Neural cell (in vitro differentiated cells): ENCODE data around the gene ZBTB17. TPM values are rescaled to one million over a fixed set of nuclear protein-coding genes. Genes with fewer than 3 reads are reported as not detected.

Source experiments
- H2AFZ ChIP-seq: fragments of 200-600, 300-800 bp; sonication (generic), shearing (Covaris generic); 2 replicates; pipeline ENCODE4 v1.6.0; 2014; ENCODE audit warnings: low read depth, mild to moderate bottlenecking, antibody characterized with exemption, low read length, moderate library complexity
- H3F3A ChIP-seq: fragments of 200-600 bp; shearing (Covaris generic); 2 replicates; pipeline ENCODE4 v1.6.1; 2016; ENCODE audit warnings: mild to moderate bottlenecking, moderate library complexity, mixed read lengths, antibody characterized with exemption, low read length; ENCODE audit not compliant: insufficient read depth, poor library complexity, severe bottlenecking
- H3K27ac ChIP-seq: fragments of 200-600, 300-800 bp; sonication (generic), shearing (Covaris generic); 2 replicates; pipeline ENCODE4 v1.5.1; 2014; ENCODE audit warnings: mild to moderate bottlenecking, low read length, moderate library complexity
- H3K27me3 ChIP-seq: fragments of 300-800, 200-600 bp; sonication (generic), shearing (Covaris generic); 2 replicates; pipeline ENCODE4 v1.6.0; 2014; ENCODE audit warnings: mild to moderate bottlenecking, low read depth, low read length, moderate library complexity; ENCODE audit not compliant: insufficient read depth
- H3K36me3 ChIP-seq: fragments of 300-800, 200-600 bp; sonication (generic), shearing (Covaris generic); 2 replicates; pipeline ENCODE4 v1.5.1; 2014; ENCODE audit warnings: mild to moderate bottlenecking, antibody characterized with exemption, low read length, moderate library complexity; ENCODE audit not compliant: insufficient read depth
- H3K4me2 ChIP-seq: fragments of 300-800, 200-600 bp; sonication (generic), shearing (Covaris generic); 2 replicates; pipeline ENCODE4 v1.6.0; 2014; ENCODE audit warnings: mild to moderate bottlenecking, low read length
- H3K4me3 ChIP-seq: fragments of 300-800, 200-600 bp; sonication (generic), shearing (Covaris generic); 2 replicates; pipeline ENCODE4 v1.5.1; 2014; ENCODE audit warnings: mild to moderate bottlenecking, low read length, moderate library complexity
- H3K79me2 ChIP-seq: fragments of 200-600 bp; shearing (Covaris generic); replicated peaks from 2 replicates; pipeline ENCODE4 v1.6.0; 2014; ENCODE audit warnings: mild to moderate bottlenecking, low read length, moderate library complexity; ENCODE audit not compliant: insufficient read depth
- H3K9ac ChIP-seq: fragments of 300-800, 200-600 bp; sonication (generic), shearing (Covaris generic); 2 replicates; pipeline ENCODE4 v1.6.1; 2016; ENCODE audit warnings: mild to moderate bottlenecking, low read length, mixed read lengths
- H3K9me2 ChIP-seq: fragments of 200-600 bp; shearing (Covaris generic); 2 replicates; pipeline ENCODE4 v1.6.1; 2016; ENCODE audit warnings: mild to moderate bottlenecking, low read length, mixed read lengths; ENCODE audit not compliant: insufficient read depth
- H3K9me3 ChIP-seq: fragments of 200-600, 300-800 bp; sonication (generic), shearing (Covaris generic); 2 replicates; pipeline ENCODE4 v1.6.1; 2016; ENCODE audit warnings: mild to moderate bottlenecking, mixed run types, low read length, moderate library complexity, mixed read lengths
- H4K20me1 ChIP-seq: fragments of 200-600 bp; shearing (Covaris generic); 2 replicates; pipeline ENCODE4 v1.6.1; 2016; ENCODE audit warnings: mild to moderate bottlenecking, mixed run types; ENCODE audit not compliant: insufficient read depth
- CTCF ChIP-seq: fragments of 450-650 bp; IDR thresholded peaks from 2 replicates; pipeline ENCODE4 v1.5.1; 2014; ENCODE audit warnings: antibody characterized with exemption, mild to moderate bottlenecking, moderate library complexity; ENCODE audit not compliant: poor library complexity, severe bottlenecking
- EP300 ChIP-seq: fragments of 450-650 bp; conservative IDR thresholded peaks from 2 replicates; pipeline ENCODE4 v1.6.1; 2014; ENCODE audit warnings: antibody characterized with exemption, mild to moderate bottlenecking, moderate library complexity; ENCODE audit not compliant: poor library complexity, severe bottlenecking
- EZH2 ChIP-seq: fragments of 200-600, 300-800 bp; shearing (Covaris generic), sonication (generic); IDR thresholded peaks from 2 replicates; pipeline ENCODE4 v1.6.1; 2014; ENCODE audit warnings: antibody characterized with exemption, low read length, borderline replicate concordance, mild to moderate bottlenecking; ENCODE audit not compliant: insufficient read depth, poor library complexity, severe bottlenecking
- MXI1 ChIP-seq: fragments of 450-650 bp; conservative IDR thresholded peaks from 2 replicates; pipeline ENCODE4 v1.6.1; 2014; ENCODE audit warnings: antibody characterized with exemption, mild to moderate bottlenecking; ENCODE audit not compliant: poor library complexity, severe bottlenecking
- POLR2AphosphoS5 ChIP-seq: IDR thresholded peaks from 2 replicates; pipeline ENCODE4 v1.6.1; 2012
- RAD21 ChIP-seq: fragments of 450-650 bp; conservative IDR thresholded peaks from 2 replicates; pipeline ENCODE4 v1.6.1; 2014; ENCODE audit warnings: antibody characterized with exemption, mild to moderate bottlenecking, moderate library complexity
- REST ChIP-seq: IDR thresholded peaks from 2 replicates; pipeline ENCODE4 v1.6.1; 2012; ENCODE audit warnings: borderline replicate concordance
- SMC3 ChIP-seq: fragments of 450-650 bp; conservative IDR thresholded peaks from 2 replicates; pipeline ENCODE4 v1.6.1; 2014; ENCODE audit warnings: antibody characterized with exemption, mild to moderate bottlenecking, moderate library complexity; ENCODE audit not compliant: poor library complexity
- TAF1 ChIP-seq: IDR thresholded peaks from 2 replicates; pipeline ENCODE4 v1.6.1; 2012; ENCODE audit warnings: low read depth
- polyA plus RNA-seq: library from polyadenylated mRNA; depleted of rRNA; stranded (reverse); fragments of >200 nt; gene quantifications from 2 replicates; pipeline ENCODE4 v1.2.3, GENCODE V29; 2014

Gene ZBTB17
- polyA plus RNA-seq, 1 donor from 2014 or later: 114 TPM

DNA sequence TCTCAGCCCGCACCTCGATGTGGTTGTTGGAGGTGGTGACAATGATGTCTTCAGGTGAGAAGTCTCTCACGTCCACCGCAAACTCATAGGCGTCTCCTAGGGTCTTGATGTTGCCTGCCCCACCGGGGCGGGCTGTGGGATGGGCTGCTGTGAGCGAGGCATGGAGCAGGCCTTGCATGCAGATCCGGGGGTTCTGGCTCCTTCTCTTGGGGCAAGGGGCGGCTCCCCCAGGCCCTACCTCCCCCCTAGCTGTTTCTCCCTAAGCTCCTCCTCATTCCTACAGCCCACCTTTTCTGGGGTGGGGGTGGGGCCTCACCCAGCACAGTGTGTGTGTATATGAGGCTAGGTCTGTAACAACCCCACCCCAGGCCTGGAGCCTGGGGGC, 41.2 kb upstream of the ZBTB17 start:
- H3F3A ChIP-seq: no peaks in the 10 kb centered on the region
- no peaks in the 10 kb centered on the region for H4K20me1 ChIP-seq
- TF ChIP-seq EP300: no peak
- no peaks in the 10 kb centered on the region for H3K9me3 ChIP-seq
- no peak overlapping the region for H3K9ac ChIP-seq
- no peaks in the 10 kb centered on the region for H3K79me2 ChIP-seq
- H3K36me3 ChIP-seq: no peaks in the 10 kb centered on the region
- H2AFZ ChIP-seq: no peak overlapping the region
- no peaks in the 10 kb centered on the region for H3K27me3 ChIP-seq
- no peak overlapping the region for H3K27ac ChIP-seq
- H3K9me2 ChIP-seq: no peaks in the 10 kb centered on the region
- no peak overlapping the region for H3K4me2 ChIP-seq
- no peak overlapping the region for H3K4me3 ChIP-seq

GRCh38 chr1:16015960-16016901, 40.3 kb upstream of the ZBTB17 start:
- Histone ChIP-seq H3F3A (no peaks in the 10 kb centered on the region), H3K36me3 (no peaks in the 10 kb centered on the region), H3K9me2 (no peaks in the 10 kb centered on the region), H3K9me3 (no peaks in the 10 kb centered on the region), H3K27ac (no peak overlapping the region), H3K9ac (no peak overlapping the region), H3K79me2 (no peaks in the 10 kb centered on the region), H3K27me3 (no peaks in the 10 kb centered on the region), H3K4me2 (no peak overlapping the region), H4K20me1 (no peaks in the 10 kb centered on the region), H3K4me3 (no peak overlapping the region), H2AFZ (no peak overlapping the region)
- TF ChIP-seq TAF1: no peak
- TF ChIP-seq RAD21: no peak
- TF ChIP-seq SMC3: no peak
- no peak for TF ChIP-seq CTCF
- no peak for TF ChIP-seq REST
- TF ChIP-seq MXI1: no peak

DNA sequence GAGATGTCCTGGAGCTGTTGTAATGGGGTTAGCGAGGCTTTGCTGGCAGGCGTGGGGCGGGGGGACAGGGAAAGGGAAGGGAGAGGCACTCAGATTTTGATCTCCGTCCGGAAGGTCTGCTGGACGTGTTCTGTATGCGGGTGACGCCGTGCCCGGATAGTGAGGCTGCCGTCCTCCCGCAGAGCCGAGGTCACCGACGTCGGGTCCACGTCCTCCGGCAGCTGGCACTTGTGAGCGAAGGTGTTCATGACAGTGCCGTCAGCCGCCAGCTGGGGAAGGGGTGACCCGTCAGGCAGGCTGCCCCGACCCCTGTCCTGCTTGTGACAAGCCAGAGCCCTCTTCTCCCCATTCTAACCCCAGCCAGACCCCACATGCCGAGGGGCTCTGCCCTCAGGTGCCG, 39.6 kb upstream of the ZBTB17 start:
- Histone ChIP-seq H3K9ac (no peak overlapping the region), H3K9me3 (no peaks in the 10 kb centered on the region), H3F3A (no peaks in the 10 kb centered on the region), H3K4me2 (no peak overlapping the region), H3K4me3 (no peak overlapping the region), H2AFZ (no peak overlapping the region), H4K20me1 (no peaks in the 10 kb centered on the region), H3K9me2 (no peaks in the 10 kb centered on the region), H3K27ac (no peak overlapping the region), H3K27me3 (no peaks in the 10 kb centered on the region), H3K79me2 (no peaks in the 10 kb centered on the region), H3K36me3 (no peaks in the 10 kb centered on the region)
- TF ChIP-seq REST: no peak
- no peak for TF ChIP-seq SMC3
- TF ChIP-seq POLR2AphosphoS5: no peak
- TF ChIP-seq EZH2: no peak
- TF ChIP-seq EP300: no peak
- no peak for TF ChIP-seq CTCF
- TF ChIP-seq RAD21: no peak
- no peak for TF ChIP-seq TAF1
- no peak for TF ChIP-seq MXI1
